GM19395 (cell line): ENCODE results near the gene ELOB.

Experiments
- ATAC-seq: cut with Tn5 transposase; IDR thresholded peaks from one replicate; pipeline ENCODE4 v1.9.1; 2021; ENCODE audit warnings: mild to moderate bottlenecking, moderate library complexity; ENCODE audit not compliant: unreplicated experiment

Gene ELOB

DNA sequence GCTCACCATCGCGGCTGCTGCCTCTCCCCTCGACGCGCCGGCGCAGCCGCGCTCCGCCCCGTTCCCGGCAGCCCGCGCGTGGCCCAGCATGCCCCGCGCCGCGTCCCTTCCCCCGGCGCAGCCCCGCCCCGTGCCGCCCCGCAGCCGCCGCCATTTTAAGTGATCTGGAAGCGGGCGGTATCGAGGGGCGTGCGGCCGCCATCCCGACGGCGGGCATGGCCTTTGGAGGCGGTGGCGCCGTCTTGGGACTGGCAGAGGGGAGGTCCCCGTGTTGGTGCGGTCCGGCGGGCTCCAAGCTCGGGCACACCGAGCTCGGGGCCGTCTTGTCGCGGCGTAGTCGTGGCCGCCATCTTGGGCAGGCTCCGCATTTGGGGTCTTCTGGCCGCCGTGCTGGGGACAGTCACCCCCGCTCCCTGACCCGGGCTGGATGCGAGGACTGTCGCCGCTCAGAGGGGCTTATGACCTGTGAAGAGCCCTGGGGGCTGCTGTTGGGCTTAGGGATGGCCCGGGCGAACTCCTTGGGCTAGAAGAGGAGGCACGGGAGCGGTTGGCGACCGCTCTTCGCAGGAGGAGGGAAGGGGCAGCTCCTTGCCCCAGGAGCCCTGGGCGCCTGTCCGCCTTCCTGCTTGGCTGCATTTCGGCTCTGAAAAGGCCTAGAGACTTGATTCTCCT is at the start of gene ELOB:
Gene ELOB, minus strand, starts transcription at position 50 of the 672 bp plus-strand sequence. Its CDS starts 41 bp downstream, at position 9.
- ATAC-seq = peak; percentile 72

DNA sequence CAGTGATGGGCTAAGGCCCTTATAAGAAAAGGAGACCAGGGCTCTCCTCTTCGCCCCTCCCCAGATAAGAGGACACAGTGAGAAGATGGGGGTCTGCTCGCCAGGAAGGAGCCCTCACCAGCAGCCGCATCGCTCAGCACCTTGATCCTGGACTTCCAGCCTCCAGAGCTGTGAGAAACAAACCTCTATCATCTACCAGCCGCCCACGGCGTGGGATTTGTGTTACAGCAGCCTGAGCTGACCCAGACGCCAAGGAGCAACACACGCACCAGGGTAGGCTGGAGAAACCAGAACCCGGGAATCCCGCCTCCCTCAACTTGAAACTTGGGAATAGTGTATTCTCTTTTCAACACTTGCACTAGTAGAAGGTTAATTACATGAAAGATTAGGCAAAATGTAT is 48.8 kb upstream of the ELOB start:
- ATAC-seq = no peak

DNA sequence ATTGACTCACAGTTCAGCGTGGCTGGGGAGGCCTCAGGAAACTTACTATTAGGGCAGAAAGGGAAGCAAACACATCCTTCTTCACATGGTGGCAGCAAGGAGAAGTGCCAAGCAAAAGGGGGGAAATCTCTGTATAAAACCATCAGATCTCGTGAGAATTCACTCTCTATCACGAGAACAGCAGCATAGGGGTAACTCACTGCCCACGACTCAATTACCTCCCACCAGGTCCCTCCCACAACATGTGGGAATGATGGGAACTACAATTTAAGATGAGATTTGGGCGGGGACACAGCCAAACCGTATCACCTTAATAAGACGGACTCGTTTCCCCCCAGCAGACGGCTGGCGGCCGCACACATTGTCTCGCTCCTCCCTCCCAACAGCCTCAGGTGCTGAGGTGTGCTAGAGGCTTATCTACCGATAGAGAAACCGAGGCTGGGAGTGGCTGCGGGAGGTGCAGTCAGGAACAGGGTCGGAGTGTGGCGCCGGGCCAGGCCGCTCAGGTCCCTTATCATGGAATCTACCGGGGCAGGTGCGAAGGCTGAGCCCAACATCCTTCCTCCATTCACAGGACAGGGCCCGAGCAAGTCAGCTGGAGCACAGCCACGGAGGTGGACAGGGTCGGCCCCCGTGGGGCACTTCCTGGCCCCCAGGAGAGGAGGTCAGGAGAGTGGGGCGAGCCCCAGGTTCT is 48.1 kb upstream of the ELOB start:
- no peak for ATAC-seq

DNA sequence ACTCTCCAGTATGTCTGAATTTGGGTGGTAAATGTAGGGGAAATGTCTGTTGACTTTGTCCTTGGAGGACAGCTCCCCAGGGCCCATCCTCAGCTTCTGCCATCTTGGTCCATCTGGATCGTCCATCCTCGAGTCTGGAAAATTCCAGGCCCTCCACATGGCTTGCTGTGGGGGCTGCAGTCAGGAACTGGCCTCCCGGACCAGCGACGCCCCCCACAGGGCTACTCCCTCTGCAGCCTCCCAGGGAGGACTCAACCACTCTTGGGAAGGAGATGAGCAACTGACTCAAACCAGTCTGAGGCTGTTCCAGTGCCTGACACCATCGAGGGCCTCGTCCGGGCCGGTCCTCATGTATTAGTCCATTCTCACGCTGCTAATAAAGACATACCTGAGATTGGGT is 47.5 kb upstream of the ELOB start:
- ATAC-seq = no peak

DNA sequence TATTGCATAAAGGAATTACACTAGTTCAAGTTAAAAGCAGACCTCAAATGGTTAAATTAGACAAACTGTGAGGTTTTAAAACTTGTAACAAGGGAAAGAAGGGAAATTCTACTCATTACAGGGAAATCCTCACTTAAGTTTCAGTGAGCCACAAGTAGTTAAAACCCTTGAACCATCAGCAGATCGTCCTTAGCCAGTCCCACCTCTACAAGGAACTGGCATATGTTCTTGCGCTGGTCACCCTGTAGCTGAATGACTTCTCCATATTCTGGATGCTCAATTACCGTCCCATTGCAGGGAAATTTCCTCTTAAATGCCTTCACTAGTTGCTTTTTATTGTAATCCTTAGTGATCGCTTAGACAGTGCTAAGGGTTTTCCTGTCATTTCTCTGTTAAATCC is 45.4 kb upstream of the ELOB start:
- no peak for ATAC-seq

DNA sequence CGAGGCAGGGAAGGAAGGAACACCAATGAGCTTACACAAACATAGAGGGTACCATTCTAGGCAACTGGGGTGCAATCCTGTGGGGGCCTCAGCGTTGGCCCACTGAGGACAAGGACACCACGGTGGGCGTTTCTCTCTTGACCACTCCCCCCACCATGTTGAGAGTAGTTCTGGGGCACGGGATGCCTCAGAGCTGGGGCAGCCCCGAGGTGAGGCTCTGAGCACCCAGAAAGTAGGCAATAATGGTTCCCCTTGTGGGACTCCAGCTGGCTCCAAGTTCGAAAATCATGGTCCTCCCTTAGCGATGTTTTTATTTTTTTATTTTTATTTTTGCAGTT is 45.0 kb upstream of the ELOB start:
- no peak for ATAC-seq

DNA sequence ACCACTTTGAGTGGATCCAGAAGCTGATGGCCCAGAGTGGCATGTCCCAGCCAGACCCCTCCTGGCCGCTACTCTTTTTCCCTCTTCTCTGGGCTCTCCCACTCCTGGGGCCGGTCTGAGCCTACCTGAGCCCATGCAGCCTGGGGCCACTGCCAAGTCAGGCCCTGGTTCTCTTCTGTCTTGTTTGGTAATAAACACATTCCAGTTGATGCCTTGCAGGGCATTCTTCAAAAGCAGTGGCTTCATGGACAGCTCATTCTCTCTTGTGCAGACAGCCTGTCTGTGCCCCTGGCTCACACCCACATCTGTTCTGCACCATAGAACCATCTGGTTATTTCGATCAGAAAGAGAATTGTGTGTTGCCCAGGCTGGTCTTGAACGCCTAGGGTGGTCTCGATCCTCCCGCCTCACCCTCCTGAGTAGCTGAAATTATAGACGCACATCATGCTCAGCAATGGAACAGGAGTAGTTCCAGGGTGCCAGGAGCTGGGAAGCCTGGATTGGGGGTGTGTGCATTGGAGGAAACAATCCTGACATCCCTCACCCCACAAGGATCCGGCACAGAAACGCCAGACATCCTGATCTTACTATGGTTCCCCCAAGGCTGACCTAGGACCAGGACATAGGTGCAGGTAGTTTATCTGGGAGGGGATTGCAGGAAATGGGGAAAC is 44.5 kb upstream of the ELOB start:
- ATAC-seq = no peak

DNA sequence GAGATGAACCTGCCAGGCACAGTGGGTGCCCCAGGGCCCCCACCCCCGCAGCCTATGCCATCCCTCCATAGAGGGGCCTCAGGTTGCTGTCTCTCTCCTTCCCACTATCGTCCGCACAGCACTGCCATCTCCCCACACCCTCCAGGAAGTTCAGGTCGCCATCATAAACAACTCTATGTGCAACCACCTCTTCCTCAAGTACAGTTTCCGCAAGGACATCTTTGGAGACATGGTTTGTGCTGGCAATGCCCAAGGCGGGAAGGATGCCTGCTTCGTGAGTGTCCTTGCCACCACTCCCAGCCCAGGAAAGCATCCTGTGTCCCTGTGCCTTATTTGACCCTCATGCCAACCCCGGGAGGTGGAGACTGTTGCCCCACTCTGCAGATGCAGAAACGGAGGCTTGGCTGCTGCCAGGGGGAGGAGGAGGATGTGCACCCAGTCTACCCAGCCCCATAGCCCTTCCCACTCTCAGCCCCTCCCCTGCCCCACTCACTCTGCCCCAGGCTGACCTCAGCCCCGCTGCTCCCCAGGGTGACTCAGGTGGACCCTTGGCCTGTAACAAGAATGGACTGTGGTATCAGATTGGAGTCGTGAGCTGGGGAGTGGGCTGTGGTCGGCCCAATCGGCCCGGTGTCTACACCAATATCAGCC is 43.9 kb upstream of the ELOB start:
- no peak for ATAC-seq

DNA sequence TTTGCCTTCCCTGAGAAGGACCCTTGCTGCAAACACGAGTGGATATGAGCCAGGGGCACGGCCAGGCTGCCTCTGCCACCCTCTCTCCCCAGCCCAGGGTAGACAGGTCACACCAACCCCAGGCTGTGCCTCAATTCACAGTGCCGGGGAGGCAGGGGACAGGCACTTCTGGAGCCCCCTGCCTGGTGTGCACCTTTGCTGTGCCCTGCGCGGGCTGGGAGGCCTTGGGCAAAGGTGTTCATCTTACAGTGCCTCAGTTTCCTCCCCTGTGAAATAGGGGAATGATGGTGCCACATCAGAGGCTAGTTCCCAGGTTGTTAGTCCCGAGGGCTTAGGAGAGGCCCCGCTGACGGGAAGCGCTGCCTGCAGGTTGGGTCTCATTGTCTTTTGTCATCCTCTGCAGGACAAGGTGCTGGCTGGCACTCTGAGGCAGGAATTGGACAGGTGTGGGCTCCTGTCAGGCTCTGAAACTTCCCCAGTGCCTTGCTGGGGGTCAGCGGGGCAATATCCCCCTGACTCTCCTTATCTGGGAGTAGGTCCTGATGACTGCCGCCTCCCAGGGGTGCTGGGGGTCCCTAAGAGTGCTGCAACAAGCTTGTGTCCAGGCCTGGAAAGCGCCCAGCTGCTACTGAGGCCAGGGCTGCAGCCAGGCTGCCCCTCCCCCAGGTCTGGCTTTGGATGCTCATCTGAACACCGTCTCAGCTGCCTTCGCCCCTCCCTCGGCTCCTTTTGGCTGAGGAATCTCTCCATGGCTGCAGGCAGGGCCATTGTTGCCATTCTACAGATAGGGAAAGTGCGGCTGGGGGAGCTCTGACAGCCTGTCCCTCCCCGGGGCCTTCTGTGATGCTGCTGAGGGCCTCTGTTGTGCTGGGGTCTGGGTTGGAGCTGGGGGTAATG is 43.1 kb upstream of the ELOB start:
- ATAC-seq = no peak

DNA sequence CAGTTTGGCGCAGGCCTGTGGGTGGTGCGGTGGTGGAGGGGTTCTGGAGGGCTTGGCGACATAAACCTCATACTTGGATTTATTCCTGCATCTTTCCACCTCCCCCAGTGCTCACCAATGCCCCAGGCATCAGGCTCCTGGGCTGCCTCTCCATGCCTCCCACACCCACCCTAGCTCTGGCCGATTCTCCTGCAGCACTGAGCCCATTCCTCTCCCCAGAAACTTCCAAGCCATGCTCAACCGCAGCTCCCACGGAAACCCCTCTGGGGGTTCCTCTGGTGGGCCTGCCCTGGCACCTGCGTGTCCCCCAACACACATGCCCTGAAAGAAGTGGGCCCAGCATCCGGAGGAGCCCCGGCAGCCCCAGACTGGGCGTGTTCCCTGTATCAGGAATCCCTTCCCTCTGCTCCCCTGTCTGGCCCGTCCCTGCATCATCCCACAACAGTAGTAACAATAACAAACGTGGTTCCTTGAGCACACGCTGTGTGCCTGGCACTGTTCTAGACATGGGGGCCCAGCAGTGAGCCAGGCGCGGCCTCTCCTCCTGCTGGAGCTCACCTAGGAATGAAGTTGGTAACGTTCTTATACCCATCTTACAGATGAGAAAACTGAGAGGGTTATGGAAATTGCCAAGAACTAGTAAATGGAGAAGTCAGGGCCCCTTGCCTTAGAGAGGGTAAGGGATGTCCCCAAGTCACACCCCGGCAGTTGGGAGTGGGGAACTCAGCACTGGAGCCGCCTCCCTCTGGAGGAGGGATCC is 42.3 kb upstream of the ELOB start:
- no peak for ATAC-seq

DNA sequence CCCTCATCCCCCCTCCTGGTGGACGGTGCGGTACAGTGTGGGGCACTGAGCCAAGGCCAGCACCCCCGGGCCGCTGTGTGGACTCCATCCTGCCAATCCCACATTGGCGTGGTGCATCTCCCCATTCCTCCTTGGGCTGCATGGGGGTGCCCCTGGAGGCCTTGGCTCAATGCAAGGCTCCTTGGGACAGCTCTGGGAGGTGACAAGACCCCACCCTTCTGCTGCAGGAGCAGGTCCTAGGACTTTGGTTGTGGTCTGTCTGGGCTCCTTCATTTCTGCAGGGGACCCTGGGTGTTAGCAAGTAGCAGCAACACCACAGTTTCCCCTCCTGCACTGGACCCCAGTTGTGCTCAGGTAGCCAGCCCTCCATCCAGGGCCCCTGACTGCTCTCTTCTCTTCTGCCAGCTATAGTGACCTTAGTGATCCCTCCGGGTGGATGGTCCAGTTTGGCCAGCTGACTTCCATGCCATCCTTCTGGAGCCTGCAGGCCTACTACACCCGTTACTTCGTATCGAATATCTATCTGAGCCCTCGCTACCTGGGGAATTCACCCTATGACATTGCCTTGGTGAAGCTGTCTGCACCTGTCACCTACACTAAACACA is 41.3 kb upstream of the ELOB start:
- ATAC-seq = no peak

DNA sequence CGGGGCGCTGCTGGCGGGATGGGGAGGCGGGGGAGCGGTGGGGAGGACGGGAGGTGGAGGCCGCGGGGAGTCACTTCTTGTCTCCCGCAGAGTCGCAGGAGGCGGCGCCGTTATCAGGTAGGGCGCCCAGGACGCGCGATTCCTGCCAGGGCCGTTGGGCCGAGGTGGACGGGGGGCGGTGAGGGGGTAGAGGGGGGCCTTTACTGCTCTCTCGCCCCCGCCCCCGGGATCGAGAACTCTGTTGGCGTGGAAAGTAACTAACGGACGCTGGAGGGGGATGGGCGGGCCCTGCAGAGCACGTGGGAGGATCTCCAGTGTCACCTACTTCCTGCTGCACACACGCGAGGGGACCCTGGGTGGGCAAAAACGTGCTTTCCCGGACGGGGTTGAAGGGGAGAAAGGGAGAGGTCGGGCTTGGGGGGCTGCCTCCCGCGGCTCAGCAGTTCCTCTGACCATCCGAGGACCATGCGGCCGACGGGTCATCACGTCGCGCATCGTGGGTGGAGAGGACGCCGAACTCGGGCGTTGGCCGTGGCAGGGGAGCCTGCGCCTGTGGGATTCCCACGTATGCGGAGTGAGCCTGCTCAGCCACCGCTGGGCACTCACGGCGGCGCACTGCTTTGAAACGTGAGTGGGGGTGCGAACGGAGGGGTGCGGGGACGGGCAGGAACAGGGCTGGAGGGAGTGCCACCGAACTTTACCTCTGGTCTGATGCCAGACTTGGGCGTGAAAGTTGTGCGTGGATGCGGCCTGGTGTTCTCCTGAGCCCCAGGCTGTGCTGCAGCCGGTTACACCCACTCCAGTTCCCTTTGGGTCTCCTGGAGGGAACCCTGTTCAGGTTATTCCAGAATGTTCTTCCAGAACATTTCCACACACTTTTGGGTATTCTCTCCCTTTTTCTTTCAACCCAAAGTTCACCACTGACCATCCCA is 40.5 kb upstream of the ELOB start:
- no peak for ATAC-seq

DNA sequence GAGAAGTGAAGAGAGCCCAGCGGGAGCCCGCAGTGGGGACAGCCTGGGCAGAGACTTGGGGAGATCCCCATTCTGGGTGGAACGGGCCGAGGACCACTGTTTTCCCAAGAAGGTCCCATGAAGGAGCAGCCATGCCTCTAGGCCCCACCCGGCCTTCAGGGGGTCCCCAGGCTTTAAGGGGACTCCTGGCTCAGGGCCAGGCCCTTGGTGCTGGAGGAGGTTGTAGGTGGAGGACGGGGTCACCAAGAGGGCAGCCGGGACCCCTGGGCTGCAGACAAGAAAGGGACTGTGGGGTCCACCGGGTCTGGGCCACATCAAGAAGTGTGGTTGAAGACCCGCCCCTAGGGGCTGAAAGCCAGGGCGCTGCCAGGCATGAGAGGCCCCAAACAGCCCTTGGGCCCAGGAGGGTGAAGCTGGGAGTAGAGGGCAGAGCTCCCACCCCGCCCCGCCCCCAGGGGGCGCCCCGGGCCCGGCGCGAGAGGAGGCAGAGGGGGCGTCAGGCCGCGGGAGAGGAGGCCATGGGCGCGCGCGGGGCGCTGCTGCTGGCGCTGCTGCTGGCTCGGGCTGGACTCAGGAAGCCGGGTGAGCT is 39.8 kb upstream of the ELOB start, which contains the start of gene PRSS21:
Gene PRSS21, plus strand, starts transcription at position 487 of the 589 bp plus-strand sequence. Its CDS starts 32 bp downstream, at position 519.
- no peak for ATAC-seq

DNA sequence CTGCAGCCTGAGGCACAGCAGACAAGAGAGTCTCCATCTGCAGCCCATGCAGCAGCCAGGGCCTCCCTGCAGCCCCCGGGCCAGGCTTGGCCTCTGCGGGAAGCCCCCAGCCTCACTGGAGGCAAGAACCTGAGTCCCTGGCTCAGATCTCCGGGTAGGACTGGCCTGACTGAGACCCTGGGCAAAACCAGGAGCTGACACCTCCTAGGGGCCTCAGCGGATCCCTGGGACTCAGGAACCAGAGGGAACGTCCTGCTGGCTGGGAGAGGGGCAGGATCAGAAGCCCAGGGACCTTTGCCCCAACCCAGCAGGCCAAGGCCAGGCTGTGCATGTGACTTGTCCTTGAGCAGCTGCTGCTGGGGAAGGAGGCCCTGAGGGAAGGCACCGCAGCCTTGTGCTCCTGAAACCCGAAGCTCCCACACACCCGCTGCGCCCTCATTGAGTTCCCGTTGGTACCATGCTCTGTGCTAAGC is 38.3 kb upstream of the ELOB start:
- ATAC-seq = no peak

DNA sequence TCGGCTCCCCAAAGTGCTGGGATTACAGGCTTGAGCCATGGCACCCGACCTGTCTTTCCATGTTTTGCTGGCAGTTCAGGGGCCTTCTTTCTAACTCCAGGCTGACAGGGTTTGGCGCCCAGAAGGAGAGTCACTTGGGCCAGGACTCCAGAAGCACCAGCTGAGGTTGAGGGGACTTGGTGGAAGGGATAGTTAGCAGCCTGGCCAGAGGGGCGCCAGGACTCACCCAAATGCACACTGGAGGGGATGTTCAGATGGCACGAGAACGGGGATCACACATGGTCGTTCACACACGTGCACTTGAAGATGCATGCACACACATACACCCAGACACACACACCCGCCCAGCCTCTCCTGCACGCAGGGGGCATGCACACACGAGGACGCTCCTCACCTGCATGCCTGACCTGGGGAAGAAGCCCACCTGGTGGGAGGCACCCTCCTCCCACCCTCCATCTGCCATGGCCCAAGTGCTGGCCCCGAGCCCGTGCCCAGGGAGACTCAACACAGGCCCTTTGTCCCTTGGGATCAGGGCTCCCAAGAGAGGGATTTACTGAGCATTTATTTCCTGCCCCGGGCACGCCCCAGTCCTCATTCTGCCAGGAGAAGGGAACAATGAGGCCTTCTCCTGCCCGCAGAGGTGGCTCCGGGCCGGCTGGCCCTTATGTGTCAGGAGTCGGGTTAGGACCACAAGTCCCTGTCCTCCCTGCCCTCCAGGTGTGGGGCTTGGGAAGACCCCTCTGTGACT is 37.6 kb upstream of the ELOB start:
- no peak for ATAC-seq

DNA sequence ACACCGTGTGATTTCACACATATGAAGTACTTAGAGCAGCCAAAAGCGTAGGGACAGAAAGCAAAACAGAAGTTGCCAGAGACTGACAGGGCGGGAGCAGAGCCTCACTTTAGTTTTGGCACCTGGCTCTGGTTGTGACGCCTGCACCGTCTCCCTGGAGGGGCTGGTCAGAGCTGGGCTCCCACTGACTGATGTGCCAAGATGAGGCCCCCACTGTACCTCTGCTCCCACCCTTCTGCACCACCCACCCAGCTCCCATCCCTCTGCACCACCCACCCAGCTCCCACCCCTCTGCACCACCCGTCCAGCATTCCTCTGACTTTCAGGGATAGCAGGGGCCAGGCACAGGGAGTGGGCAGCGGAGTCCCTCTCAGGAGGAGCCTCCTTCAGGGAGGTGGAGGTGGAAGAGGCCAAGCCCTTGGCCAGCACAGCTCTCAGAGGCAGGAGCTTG is 36.7 kb upstream of the ELOB start:
- ATAC-seq = no peak
